ES-I3 (cell line): ENCODE measurements around the gene TBK1.

Source experiments
- H3K36me3 ChIP-seq: 2 replicates; pipeline ENCODE4 v1.6.1; 2013; ENCODE audit warnings: mild to moderate bottlenecking, low read length, control low read depth, moderate library complexity; ENCODE audit not compliant: insufficient read depth
- H3K4me1 ChIP-seq: 2 replicates; pipeline ENCODE4 v1.6.1; 2013; ENCODE audit warnings: mild to moderate bottlenecking, control low read depth, low read length; ENCODE audit not compliant: insufficient read depth
- H3K9ac ChIP-seq: 2 replicates; pipeline ENCODE4 v1.6.1; 2013; ENCODE audit warnings: low read depth, mild to moderate bottlenecking, low read length, moderate library complexity
- H3K9me3 ChIP-seq: 2 replicates; pipeline ENCODE4 v1.6.1; 2013; ENCODE audit warnings: mild to moderate bottlenecking, low read length, moderate library complexity; ENCODE audit not compliant: control insufficient read depth, insufficient read depth

The TBK1 gene

GRCh38 chr12:64431791-64432190, 20.1 kb upstream of the TBK1 start:
- Histone ChIP-seq H3K36me3 (peaks cover 44% of the 10 kb centered on the region), H3K9ac (no peak overlapping the region), H3K4me1 (no peaks in the 10 kb centered on the region)

GRCh38 chr12:64433915-64434314, 18.0 kb upstream of the TBK1 start:
- Histone ChIP-seq H3K4me1 (no peaks in the 10 kb centered on the region), H3K9me3 (no peaks in the 10 kb centered on the region), H3K9ac (no peak overlapping the region), H3K36me3 (peaks cover 44% of the 10 kb centered on the region)

More at GRCh38 chr12:64431791-64432190, 20.1 kb upstream of the TBK1 start:
- no peaks in the 10 kb centered on the region for H3K9me3 ChIP-seq

- no peaks in the 10 kb centered on the region for H3K4me1 ChIP-seq
- H3K36me3 ChIP-seq: peaks cover 38% of the 10 kb centered on the region
- no peaks in the 10 kb centered on the region for H3K9me3 ChIP-seq
- H3K9ac ChIP-seq: no peak overlapping the region
Measured at GRCh38 chr12:64440100-64440499, 11.8 kb upstream of the TBK1 start.

GRCh38 chr12:64445490-64445889, 6.4 kb upstream of the TBK1 start:
- Histone ChIP-seq H3K9ac (no peak overlapping the region), H3K4me1 (no peaks in the 10 kb centered on the region), H3K36me3 (peaks cover 37% of the 10 kb centered on the region), H3K9me3 (no peaks in the 10 kb centered on the region)

- Histone ChIP-seq H3K9ac (no peak overlapping the region), H3K4me1 (no peaks in the 10 kb centered on the region), H3K9me3 (no peaks in the 10 kb centered on the region), H3K36me3 (peaks cover 37% of the 10 kb centered on the region)
Measured at GRCh38 chr12:64446295-64446694, 5.6 kb upstream of the TBK1 start.

- Histone ChIP-seq H3K36me3 (peaks cover 23% of the 10 kb centered on the region), H3K9ac (no peak overlapping the region), H3K9me3 (no peaks in the 10 kb centered on the region), H3K4me1 (no peaks in the 10 kb centered on the region)
Measured at GRCh38 chr12:64450057-64450640, 1.8 kb upstream of the TBK1 start.

- no peaks in the 10 kb centered on the region for H3K4me1 ChIP-seq
Measured at GRCh38 chr12:64450711-64451486, 1.0 kb upstream of the TBK1 start.

GRCh38 chr12:64452559-64453329, 824 bp downstream of the TBK1 start:
- peak overlapping the region; percentile 81 for H3K9ac ChIP-seq
- no peaks in the 10 kb centered on the region for H3K4me1 ChIP-seq
- H3K9me3 ChIP-seq: no peaks in the 10 kb centered on the region
- H3K36me3 ChIP-seq: peaks cover 5% of the 10 kb centered on the region

More at GRCh38 chr12:64450711-64451486, 1.0 kb upstream of the TBK1 start:
- peak overlapping the region; percentile 81 for H3K9ac ChIP-seq
- H3K9me3 ChIP-seq: no peaks in the 10 kb centered on the region
- H3K36me3 ChIP-seq: peaks cover 19% of the 10 kb centered on the region

GRCh38 chr12:64455506-64455905, 3.6 kb downstream of the TBK1 start:
- no peaks in the 10 kb centered on the region for H3K9me3 ChIP-seq
- peaks cover 9% of the 10 kb centered on the region for H3K4me1 ChIP-seq
- H3K36me3 ChIP-seq: no peaks in the 10 kb centered on the region; the same call in 1 of the 2 replicates
- no peak overlapping the region for H3K9ac ChIP-seq

GRCh38 chr12:64456119-64456518, 4.2 kb downstream of the TBK1 start:
- H3K9me3 ChIP-seq: no peaks in the 10 kb centered on the region
- H3K9ac ChIP-seq: no peak overlapping the region
- no peaks in the 10 kb centered on the region; the same call in 1 of the 2 replicates for H3K36me3 ChIP-seq
- H3K4me1 ChIP-seq: peaks cover 9% of the 10 kb centered on the region

GRCh38 chr12:64457032-64457431, 5.1 kb downstream of the TBK1 start:
- Histone ChIP-seq H3K36me3 (peaks cover 4% of the 10 kb centered on the region; the same call in 1 of the 2 replicates), H3K4me1 (peaks cover 9% of the 10 kb centered on the region), H3K9ac (no peak overlapping the region), H3K9me3 (no peaks in the 10 kb centered on the region)

- Histone ChIP-seq H3K36me3 (peaks cover 4% of the 10 kb centered on the region; the same call in 1 of the 2 replicates), H3K9me3 (no peaks in the 10 kb centered on the region), H3K9ac (no peak overlapping the region)
Measured at GRCh38 chr12:64457466-64457865, 5.5 kb downstream of the TBK1 start.

GRCh38 chr12:64457923-64458322, 6.0 kb downstream of the TBK1 start:
- H3K36me3 ChIP-seq: peaks cover 4% of the 10 kb centered on the region; the same call in 1 of the 2 replicates
- no peak overlapping the region for H3K9ac ChIP-seq
- no peaks in the 10 kb centered on the region for H3K9me3 ChIP-seq
- H3K4me1 ChIP-seq: peaks cover 9% of the 10 kb centered on the region

More at GRCh38 chr12:64457466-64457865, 5.5 kb downstream of the TBK1 start:
- peaks cover 9% of the 10 kb centered on the region for H3K4me1 ChIP-seq

- H3K36me3 ChIP-seq: peaks cover 4% of the 10 kb centered on the region; the same call in 1 of the 2 replicates
- H3K9ac ChIP-seq: no peak overlapping the region
- H3K4me1 ChIP-seq: peaks cover 9% of the 10 kb centered on the region
- H3K9me3 ChIP-seq: no peaks in the 10 kb centered on the region
Measured at GRCh38 chr12:64459394-64459891, 7.5 kb downstream of the TBK1 start.
